ENCODE data around the gene NAPSA.
"Not testable (repeated sequence)": the region's sequence is repeated elsewhere in the genome, so short reads cannot be mapped to it uniquely, and the experiment has no call there.

Gene NAPSA

GRCh38 chr19:50329926-50330294 lies 35.5 kb downstream of the NAPSA start:
- not testable (repeated sequence) for DNase-seq

DNA sequence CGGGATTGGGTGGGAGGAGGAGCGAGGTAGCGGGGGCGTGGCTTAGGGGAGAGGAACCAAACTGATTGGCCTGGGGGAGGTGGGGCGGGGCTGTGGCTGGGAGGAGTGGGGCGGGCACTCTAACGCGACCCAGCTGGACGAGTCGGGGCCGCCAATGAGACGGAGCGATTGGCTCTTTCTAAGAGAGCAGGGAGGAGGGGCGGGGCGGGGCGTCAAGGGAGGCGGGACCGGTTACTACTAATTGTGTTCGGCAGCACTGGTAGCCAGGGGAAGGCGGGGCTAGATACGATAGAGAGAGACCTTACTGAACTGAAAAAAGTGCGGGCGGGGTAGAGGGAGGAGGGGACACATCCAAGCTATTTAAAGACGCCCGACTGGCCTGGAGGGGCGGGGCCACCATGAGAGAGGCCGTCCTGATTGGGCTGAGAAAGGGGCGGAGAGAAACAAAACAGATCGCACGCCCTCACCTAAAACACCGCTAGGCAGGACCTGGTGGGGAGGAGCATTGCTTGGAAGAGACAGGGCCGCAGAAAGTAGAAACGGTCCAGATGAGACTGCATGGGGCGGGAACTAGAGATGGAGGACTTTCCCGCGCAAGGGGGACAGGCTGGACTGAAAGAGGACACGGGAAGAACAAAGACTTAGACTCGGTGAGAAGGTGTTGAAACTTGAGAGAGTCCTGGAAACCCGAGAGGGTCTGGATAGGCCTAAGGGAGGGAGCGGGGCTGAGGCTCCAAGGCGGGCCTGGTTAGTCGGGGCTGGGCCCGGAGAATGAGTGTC lies 36.1 kb downstream of the NAPSA start, which contains the start of gene KCNC3:
TSS of gene KCNC3 (minus strand) at position 232 of the 780 bp plus-strand sequence. CDS start 295 bp downstream, outside the sequence.
- DNase-seq, result peak; percentile 100

GRCh38 chr19:50328873-50329145 lies 36.6 kb downstream of the NAPSA start:
- DNase-seq, result no peak

DNA sequence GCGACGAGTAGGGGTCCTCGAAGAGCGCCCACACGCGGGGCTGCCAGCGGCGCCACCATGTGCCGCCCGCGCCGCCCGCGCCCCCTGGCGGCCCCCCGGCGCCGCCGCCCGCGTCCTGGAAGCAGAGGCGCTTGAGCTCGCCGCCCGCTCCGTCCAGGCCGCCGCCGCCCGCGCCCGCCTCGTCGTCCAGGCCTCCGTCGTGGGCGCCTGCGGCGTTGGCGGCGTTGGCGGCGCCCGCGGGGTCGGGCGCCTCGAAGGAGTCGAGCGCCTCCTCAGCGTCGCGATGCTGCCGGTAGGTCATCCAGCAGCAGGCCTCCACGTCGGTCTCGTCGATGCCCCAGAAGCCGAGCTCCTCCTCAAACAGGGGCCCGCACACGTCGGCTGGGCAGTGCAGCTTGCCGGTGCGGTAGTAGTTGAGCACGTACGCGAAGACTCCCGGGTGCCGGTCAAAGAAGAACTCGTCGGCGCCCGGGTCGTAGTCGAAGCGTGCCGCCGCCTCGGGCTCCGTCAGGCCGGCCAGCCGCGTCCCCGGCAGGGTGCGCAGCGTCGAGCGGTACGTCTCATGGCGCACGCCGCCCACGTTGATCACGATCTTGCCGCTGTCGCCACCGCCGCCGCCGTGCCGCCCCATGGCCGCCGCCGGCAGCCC lies 37.1 kb downstream of the NAPSA start:
- peak; percentile 47 for DNase-seq

GRCh38 chr19:50327461-50328223 lies 37.8 kb downstream of the NAPSA start:
- no peak for DNase-seq

DNA sequence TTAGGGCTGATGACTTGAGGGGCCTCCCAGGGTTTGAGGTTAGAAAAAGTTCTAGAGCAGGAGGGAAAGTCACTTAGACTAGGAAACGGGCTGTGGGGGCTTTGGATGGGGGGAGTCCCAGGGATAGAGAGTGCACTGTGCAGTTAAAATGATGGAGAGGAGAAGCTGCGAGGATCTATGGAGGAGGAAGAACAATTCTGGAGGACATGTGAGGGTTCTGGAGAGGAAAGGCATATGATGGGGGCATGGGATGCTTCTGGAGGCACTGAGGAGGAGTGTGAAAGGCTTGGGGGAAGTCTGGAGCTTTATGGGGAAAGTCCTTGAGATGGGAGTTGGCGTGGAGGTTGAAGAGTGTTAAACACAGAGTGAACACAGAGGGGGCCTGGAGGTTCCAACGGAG lies 38.4 kb downstream of the NAPSA start:
- no peak for DNase-seq

GRCh38 chr19:50326101-50326664 lies 39.3 kb downstream of the NAPSA start:
- DNase-seq, result no peak

DNA sequence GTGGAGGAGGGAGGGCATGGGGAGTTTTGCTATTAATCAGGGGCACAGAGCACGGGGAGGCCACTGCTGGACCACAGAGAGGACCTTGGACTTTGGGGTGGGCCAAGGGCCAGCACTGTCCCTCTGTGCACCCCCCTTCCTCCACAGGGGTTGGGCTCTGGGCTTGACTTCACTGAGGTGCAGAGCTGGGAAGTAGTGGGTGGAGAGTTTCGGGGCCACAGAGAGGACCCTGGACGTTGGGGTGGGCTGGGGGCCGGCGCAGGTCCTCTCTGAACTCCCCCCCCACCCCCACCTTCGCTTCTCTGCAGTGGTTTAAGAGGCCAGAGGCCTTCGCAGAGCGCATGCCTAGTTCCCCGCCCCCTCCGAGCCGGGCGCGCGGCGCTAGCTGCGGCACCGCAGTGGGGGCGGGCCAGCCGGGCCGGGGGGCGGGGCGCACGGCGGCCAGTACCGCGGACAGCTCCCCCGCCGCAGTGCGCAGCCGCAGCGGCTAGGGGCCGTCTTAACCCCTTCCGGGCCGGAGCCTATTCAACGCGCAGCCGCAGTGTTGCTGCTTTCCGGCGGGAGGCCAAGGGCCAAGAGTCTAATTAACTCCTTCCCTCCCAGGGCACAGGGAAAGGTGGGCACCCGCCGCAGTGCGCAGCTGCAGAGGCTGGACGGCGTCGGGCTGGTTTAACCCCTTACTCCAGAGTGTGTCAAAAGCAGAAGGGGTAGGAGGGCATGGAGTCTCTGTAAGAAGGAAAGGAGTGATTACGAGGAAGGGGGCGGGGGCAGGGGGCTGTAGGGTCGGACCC lies 39.9 kb downstream of the NAPSA start:
- peak; percentile 97 for DNase-seq

- no peak for DNase-seq
Observed at GRCh38 chr19:50324331-50324730, 41.1 kb downstream of the NAPSA start.

- no peak for DNase-seq
Observed at GRCh38 chr19:50323782-50324133, 41.7 kb downstream of the NAPSA start.

DNA sequence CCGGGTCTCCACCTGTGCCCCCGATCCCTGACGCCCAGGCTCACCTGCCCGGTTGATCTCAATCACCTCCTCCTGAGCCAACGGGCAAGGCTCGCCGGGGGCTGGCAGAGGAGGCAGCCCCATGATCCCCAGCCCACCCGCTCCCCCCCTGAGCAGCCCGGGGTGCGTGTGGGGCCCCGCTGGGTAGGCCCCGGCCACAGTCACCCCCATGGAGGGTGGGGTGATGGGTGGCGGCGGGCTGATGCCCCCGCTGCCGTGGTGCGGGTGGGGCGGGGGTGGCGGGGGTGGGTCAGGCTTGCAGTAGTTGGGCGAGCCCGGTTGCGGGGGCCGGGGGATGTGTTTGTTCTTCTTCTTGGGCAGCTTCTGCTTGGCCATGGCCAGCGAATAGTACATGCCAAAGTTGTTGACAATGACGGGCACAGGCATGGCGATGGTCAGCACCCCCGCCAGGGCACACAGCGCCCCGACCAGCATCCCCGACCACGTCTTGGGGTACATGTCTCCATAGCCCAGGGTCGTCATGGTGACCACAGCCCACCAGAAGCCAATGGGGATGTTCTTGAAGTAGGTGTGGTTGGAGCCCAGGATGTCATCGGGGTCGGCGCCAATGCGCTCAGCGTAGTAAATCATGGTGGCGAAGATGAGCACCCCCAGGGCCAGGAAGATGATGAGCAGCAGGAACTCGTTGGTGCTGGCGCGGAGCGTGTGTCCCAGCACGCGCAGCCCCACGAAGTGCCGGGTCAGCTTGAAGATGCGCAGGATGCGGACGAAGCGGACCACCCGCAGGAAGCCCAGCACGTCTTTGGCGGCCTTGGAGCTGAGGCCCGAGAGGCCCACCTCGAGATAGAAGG lies 42.3 kb downstream of the NAPSA start:
- DNase-seq, result no peak

DNA sequence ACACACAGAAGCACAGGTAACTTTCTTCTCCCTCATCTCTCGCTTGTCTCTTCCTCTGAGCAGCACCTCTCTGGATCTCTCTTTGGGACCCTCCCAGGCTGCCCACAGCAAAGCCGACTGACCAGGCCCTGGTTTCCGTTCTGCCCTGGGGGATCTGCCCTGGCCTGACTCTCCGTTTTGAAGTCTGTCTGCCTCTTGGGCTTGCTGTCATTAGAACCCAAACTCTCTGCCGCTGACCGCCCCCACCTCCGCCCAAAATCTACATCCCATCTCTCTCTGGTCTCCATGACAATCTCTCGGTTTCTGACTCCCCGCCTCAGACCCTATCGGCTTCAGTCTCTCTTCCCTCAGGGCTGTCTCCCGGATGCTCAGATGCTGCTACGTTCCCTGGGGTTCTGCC lies 43.2 kb downstream of the NAPSA start:
- DNase-seq, result no peak

DNA sequence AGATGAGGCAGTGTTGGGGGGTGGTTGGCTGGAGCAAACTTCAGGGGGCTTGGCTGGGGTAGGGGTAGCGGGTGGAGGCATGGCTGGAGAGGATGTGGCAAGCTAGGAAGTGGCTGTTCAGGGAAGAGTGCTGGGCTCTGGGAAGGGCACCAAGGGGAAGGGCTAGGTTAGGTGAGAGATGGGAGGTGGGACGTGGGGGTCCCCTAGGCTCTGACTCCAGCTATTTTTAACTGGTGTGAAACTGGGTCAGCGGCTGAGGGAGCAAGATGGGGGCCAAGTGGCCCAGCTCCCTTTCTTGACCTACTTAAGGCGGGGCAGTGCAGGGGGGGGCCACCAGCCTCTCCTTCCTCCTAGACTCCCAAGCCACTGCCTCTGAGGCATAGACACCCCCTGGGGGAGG lies 43.6 kb downstream of the NAPSA start:
- no peak for DNase-seq

DNA sequence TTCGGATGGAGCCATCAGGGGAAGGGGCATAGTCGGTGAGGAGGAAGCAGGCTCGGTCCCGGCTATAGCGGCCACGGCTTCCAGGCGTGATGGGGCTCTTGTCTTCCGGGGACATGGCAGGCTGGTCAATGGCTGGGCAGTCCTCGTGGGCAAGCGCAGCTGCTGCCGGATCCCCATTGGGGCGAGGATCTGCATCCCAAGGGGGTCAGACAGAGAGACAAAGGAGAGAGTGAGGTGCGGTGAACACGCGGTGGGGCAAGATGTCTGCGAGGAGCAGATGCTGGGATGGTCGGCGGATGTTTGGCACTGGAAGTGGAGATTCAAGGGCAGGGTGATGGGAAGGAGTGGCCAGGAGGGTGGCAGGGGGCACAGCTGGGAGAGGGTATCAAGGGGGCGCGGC lies 44.8 kb downstream of the NAPSA start:
- DNase-seq, result no peak

- no peak for DNase-seq
Observed at GRCh38 chr19:50320051-50320450, 45.4 kb downstream of the NAPSA start.

DNA sequence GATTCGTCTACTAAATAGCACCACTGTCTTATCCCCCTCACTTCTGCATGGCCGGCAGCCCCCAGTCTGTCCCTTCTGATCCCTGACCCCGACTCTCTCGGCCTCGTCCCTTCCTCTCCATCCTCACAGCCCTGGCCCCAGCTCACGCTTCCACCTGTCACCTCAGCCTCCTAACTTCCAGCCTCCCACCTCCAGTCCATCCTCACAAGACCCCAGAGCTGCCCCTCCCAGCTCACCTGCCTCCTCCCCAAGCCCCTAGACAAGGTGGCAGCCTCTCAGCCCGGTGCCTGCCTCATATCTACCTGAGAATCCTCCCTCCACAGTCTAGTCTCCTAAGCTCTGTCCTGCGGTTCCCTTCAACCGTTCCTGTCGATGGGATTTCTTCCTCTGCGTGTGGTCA lies 46.3 kb downstream of the NAPSA start:
- DNase-seq, result no peak

DNA sequence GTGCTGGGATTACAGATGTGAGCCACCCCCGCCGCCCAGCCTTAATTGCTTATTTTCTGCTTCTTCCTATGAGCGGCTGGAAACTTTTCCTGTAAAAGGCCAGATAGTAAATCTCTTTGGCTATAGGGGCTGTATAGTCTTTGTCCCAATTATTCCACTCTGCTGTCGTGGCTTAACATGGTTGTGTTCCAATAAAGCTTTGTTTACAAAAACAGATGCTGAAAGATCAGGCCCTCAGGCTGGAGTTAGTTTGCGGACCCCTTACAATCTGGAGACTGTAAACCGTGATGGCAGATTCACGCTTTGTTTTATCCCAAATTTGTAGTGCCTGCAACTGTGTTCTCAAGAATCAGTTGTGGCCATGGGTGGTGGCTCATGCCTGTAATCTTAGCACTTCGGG lies 47.0 kb downstream of the NAPSA start:
- no peak for DNase-seq

GRCh38 chr19:50317115-50317514 lies 48.3 kb downstream of the NAPSA start:
- no peak for DNase-seq

GRCh38 chr19:50315773-50316448 lies 49.5 kb downstream of the NAPSA start:
- peak; percentile 81 for DNase-seq

DNA sequence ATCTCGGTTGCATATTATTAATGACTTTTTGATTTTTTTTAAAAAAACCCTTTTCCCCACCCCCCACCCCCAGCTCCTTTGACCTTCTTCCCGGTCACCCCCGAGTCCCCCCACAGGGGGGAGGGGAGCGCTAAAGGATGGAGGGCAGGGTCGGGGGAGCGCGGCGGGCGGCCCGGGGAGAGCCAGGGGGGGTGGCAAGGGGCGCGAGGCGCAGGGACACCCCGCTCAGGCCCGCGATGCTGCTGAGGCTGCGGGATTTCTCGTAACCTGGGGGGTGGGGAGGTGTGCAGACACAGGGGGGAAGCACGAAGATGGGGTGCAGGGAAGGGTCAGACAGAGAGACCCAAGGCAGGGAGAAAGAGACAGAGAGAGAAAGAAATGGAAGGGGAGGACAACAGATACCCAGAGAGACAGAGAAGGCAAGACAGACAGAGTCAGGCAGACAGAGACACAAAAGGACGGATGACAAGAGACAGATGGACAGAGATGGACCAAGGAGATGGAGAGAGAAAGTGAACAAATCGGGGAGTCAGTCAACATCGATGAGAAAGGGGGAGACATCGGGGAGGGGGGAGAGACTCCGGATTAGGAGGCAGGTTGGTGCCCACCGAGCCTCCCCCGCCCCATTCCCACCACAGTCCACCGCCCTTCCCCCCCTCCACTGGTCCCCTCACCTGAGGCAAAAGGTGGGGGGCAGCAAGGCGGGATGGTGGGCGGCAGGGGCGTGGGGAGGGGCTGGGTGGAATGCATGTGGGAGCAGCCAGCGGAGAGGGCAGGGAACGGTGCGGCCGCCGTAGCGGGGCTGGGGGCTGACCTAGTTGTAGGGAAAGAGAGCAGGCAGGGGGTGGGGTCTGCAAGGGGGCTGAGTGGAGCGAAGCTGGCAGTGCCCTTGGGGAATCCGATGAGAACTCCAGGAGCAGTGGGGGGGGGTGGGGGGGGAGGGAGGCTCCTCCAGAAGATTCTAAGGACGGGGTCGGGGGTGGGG lies 50.4 kb downstream of the NAPSA start:
- peak; percentile 63 for DNase-seq

Measured in NCI-H1436 (cell line).